Caki2 (cell line): ENCODE data around the gene IGF2R. TPM values are rescaled to one million over a fixed set of nuclear protein-coding genes. Genes with fewer than 3 reads are reported as not detected.

ENCODE experiments used
- DNase-seq: peaks from one replicate; pipeline ENCODE4 v3.0.0-alpha.2; 2015; ENCODE audit warnings: low read depth
- in situ Hi-C: cut with HindIII; loops from 2 replicates; pipeline ENCODE4 v1.10.0; 2016; ENCODE audit warnings: low sequenced_read_pairs, low pct_unique_long_range_greater_than_20kb, mixed read lengths
- total RNA-seq: library from RNA; depleted of rRNA; stranded (reverse); fragments of >200 nt; shearing (Covaris generic); gene quantifications from 2 replicates; pipeline ENCODE4 v1.2.3, GENCODE V29; 2014; ENCODE audit warnings: low replicate concordance

Gene IGF2R
- total RNA-seq, 1 experiment from 2014 or later = 58.9 TPM

DNA sequence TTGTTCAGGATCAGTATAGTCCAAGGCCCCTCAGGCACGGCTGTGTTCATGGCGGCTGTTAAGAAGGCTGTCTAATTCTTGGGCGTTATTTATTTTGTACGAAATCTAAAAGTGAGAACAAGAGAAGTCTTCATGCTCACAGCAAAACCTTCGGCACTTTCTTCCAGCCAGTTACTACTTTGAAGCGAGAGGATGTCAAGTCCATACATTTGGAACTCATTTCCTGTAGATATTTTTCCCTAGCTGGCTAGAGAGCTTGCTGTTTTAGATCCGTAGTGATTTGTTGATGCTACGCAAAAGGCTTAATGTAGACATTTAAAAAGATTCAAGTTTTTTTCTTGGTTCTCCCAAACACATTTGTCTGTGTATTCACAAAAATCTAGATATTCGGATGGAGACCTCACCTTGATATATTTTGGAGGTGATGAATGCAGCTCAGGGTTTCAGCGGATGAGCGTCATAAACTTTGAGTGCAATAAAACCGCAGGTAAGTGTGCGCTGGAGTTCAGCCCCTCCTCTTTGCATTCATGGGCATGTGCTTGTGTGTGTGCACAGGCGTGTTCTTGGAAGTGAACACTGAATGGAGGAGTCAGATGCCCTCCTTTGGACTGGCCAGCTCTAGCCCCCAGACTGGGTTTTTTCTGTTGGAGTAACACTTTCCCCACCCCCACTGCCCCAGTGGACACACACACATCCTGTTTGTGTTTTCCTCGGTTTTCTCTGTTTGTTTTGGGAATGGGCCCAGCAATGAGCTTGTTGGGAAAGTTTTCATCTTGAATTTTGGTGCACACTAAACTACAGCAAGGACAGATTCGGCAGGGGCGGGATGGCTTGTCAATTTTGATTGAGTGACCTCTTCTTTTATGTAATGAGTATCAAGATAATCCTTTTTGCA lies 65.4 kb downstream of the IGF2R start:
- in situ Hi-C loops = no loop called here
- no peak for DNase-seq

DNA sequence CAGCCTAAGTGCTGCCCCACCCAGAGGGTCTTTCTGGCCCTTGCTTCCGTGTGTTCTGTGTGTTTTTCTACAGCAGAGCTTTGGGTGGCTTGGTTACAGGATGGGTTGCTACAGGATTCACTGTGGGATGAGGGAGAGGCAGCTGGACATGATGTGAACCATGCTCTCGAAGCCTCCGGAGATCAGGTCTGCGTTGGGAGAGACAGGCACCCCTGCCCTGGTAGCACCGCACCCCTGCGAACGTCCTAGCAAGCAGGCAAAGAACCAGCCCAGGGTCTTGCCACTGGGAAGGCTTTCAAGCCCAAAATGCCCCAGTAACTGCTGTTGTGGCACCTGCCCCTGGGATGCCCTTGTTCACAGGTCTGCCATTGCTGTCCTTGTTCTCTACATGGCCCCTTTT lies 66.4 kb downstream of the IGF2R start:
- DNase-seq = no peak
- in situ Hi-C loops = no loop called here

GRCh38 chr6:160035693-160036330 lies 66.9 kb downstream of the IGF2R start:
- no peak for DNase-seq
- in situ Hi-C loops = no loop called here

- DNase-seq = no peak
- in situ Hi-C loops = no loop called here
These were observed 67.4 kb downstream of the IGF2R start for GRCh38 chr6:160036331-160036695.

GRCh38 chr6:160036790-160037206 lies 67.9 kb downstream of the IGF2R start:
- DNase-seq = no peak
- in situ Hi-C loops = no loop called here

DNA sequence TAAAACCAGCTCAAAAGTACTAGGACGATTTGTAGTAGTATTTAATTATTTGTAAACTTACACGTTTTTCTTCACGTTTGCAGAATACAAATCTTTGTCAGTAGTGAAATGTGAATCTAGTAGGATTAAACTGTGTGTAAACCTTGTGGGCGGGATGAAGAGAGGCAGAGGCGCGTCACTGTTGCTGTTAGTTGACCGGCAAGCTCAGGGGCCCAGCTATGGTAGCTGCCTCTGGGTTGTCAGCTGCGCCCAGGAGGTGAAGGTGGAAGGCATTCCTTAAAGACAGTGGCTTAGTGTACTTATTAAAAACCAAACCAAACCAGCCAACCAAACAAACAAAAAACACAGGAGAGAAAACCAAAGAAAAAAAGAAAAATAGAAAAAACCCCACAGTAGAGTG lies 69.6 kb downstream of the IGF2R start:
- no peak for DNase-seq
- in situ Hi-C loops = no loop called here

- DNase-seq = no peak
- in situ Hi-C loops = no loop called here
These were observed 70.6 kb downstream of the IGF2R start for GRCh38 chr6:160039441-160039840.

GRCh38 chr6:160040055-160040454 lies 71.2 kb downstream of the IGF2R start:
- no peak for DNase-seq

DNA sequence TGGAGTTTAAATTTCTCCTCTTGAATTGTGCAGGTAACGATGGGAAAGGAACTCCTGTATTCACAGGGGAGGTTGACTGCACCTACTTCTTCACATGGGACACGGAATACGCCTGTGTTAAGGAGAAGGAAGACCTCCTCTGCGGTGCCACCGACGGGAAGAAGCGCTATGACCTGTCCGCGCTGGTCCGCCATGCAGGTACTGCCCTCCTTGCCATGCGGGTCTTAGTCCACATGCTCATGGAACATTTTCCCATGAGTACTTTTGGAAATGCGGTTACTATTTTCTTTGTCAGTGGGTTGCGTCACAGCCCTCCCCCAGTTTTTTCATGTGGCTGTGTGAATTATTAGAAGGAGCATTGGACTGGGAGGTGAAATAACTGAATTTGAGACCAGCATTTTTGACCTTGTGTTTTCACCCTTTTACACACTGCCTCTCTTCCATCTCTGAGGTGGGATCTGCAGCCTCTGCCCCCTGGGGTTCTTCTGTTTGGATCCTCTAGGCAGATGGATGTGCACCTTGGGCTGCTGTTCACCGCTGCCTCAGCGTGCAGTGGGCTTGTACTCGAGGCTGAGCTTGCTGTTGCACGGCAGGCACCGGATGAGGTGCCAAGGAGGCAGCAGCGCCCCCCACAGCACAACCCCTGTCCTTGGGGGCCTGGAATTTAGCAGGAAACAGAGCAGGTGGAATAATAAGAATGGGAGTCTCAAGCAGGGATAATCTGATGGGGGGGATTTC lies 71.8 kb downstream of the IGF2R start:
- in situ Hi-C loops = no loop called here
- DNase-seq = no peak

More at GRCh38 chr6:160040055-160040454, 71.2 kb downstream of the IGF2R start:
- in situ Hi-C loops = no loop called here

DNA sequence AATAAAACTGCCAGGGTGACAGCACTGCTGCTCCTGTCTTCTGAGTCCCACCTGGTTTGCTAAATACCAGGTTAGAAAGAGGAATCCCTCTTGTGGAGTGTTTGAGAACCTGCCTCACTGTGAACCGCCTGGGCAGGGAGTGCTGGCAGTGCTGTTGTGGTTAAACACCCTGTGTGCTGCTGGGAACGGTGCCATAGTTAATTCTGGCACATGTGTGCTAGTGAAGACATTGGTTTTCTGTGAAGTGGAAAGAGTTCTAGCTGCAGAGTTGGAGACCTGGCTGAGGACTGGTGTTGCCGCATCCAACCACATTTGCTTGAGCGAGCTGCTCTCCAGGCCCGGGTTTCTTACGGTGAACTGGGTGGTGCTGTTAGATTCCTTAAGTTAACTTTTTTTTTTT lies 72.7 kb downstream of the IGF2R start:
- in situ Hi-C loops = no loop called here

DNA sequence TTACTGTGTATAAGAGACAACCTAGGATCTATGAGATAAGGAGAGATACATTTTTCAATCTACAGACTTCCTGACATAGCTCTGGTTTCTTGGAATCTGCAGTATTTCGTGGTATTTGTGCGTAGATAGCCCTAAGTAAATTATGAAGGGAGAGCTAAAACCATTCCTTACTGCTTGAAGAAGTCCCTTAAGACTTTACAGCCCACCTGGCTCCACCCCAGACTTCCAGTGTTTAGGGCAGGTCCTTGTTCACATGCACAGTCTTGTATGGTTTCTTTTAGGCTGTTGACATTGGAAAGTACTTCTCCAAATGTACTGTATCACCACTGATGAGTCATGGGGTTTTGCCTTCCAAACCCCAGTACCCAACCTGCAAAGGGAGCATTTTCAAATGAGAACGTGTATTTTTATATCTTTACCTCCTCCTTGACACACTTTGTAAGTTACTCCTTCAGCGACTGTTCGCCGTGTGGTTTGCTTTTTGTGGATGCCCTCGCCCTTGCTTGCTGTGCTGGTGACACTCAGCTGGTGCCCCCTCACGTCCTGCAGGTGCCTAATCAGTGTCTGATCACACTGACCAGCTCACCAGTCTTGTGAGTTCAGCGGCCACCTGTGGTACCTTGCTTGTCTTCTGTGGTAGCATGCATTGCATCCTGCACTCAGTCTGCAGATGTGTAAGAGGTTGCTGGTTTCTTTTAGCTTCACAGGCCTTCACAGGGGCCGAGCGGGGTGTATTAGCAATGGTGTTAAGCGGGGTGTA lies 73.3 kb downstream of the IGF2R start:
- in situ Hi-C loops = no loop called here
- DNase-seq = no peak

More for the DNA sequence above, 72.7 kb downstream of the IGF2R start:
- no peak for DNase-seq

DNA sequence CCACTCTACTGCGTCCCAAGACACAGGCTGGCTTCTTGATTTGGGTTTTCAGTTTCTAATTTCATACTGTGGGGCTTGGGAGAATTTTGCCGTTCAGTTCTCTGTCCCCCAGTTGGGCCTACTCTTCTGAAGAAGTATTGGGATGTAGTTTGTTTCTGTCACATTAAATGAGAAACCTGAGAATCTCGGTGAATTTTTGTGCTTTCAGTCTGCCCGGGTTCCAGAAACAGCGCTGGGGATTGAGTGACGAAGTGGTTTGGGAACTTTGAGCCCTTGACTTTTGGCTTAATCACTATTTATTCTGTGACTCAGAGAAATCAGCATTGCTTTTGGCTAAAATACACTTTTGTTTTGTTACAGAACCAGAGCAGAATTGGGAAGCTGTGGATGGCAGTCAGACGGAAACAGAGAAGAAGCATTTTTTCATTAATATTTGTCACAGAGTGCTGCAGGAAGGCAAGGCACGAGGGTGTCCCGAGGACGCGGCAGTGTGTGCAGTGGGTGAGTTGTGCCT lies 74.0 kb downstream of the IGF2R start:
- in situ Hi-C loops = no loop called here
- no peak for DNase-seq

- in situ Hi-C loops = no loop called here
- DNase-seq = no peak
These were observed 74.9 kb downstream of the IGF2R start for GRCh38 chr6:160043784-160044183.

DNA sequence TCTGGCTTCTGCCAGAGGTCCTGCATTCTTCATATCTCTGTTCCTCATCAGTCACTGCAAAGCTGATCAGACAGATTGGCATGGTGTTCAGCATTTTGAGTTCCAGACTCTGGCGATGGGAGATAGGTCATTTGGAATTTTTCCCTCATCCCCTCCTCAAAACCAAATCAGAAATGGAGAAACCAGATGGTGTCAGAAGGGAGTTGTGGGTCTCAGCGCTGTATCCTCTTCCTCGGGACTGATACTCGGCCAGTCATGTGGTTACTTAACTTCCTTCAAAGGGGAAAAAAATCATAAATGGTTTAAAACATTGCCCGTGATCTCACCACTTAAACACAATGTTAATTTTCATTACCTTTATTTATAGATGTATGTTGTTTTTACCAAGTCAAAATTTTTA lies 75.8 kb downstream of the IGF2R start:
- in situ Hi-C loops = no loop called here
- DNase-seq = no peak

GRCh38 chr6:160048471-160048870 lies 79.6 kb downstream of the IGF2R start:
- in situ Hi-C loops = no loop called here

DNA sequence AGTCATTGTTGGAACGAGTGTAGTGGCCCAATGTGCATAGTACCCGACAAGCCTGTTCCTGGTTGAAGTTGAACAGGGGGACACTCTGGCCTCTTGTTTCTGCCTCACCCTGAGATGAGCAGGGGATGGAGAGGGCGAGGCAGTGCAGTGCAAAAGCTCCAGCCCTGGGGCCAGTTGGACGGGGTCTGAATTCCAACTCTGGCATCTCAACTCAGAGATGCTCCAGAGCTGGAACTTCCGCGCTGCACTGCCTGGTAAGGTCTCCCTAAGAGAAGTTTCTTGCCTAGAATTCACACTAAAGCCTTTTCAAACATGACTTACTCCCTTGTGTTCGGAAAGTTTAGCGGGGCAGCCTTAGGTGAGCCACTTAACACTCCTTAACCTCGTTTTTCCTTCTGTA lies 80.5 kb downstream of the IGF2R start:
- in situ Hi-C loops = no loop called here
- DNase-seq = no peak

More at GRCh38 chr6:160048471-160048870, 79.6 kb downstream of the IGF2R start:
- no peak for DNase-seq

DNA sequence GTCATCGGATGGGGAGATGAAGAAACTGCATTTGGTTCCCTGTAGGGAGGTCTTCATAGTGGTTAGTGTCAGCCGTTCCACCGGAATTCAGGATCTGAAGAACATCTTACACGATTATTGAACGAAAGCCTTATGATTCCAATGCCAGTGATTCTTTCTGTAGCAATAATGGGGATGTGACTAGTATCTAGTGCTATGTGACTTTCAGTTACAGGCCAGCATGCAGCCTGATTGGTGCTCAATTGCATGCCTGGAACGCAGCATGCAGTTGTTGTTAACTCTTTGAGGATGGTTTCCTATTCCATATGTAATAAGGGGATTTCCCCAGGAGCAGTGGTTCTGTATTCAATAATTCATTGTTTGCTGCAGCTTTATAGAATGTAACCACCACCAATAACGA lies 81.1 kb downstream of the IGF2R start:
- in situ Hi-C loops = no loop called here

GRCh38 chr6:160051390-160051789 lies 82.5 kb downstream of the IGF2R start:
- in situ Hi-C loops = no loop called here
- DNase-seq = no peak

More for the DNA sequence above, 81.1 kb downstream of the IGF2R start:
- DNase-seq = no peak
